Suppressor macrophage treated with lipopolysaccharide for 1 hour (primary cell): ENCODE measurements around the gene PGBD5.

Source experiments
- DNase-seq, 3 donors: peaks; one replicate each; pipeline ENCODE4 v3.0.0-alpha.2; 2020 to 2022

PGBD5 gene

DNA sequence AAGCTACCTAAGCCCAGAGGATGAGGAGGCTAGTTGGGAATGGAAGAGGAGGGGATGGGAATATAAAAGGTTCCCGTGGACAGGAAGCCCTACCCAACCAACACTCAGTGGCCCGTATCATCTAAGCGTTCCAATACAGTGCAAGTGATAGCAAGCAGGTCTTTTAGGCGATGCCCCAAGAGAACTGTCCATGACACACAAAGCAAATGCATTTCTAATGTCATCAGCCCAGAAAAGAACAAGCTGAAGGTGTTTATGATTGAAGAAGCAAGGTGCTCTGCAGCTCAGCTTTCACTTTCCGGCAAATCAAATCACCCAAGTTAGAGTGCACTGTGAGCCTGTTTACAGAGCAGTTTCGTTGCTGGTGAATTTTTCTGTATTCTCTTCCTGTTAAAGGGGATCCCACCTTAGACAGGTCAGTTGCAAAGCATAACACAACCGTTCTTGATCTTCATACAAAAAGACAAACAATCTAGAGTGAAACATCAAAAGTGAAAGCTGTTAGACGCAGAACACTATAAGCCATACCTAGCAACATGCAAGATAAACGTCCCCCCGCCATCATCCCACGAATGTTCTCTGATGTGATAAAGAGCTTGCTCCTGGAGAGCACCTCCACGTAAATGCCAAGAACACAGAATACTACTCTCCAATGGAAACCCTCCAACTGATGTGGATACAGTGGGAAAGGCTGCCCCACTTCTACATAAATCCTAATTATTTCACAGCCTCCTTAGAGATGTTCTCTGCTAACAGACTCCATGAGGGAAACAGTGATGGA is 54.0 kb downstream of the PGBD5 start:
- DNase-seq: no peak

DNA sequence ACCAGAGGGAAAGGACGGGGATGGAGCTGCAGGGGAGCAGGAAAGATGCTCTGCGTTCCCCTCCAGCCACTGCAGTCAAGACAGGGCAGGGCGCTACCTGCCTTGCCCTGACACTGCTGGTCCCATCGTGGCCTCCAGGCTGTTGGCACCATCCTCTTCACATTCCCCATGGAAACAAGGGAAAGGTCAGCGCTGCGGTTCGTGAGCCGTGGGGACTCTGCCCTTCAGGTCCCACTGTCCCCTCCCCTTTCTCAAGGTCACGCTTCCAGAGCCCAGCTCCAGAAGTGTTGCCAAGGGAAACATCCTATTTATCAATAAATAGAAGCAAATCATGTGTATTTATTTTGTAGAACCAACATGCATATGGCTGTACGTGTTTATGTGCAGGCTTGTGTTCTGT is 56.0 kb downstream of the PGBD5 start:
- no peak for DNase-seq

DNA sequence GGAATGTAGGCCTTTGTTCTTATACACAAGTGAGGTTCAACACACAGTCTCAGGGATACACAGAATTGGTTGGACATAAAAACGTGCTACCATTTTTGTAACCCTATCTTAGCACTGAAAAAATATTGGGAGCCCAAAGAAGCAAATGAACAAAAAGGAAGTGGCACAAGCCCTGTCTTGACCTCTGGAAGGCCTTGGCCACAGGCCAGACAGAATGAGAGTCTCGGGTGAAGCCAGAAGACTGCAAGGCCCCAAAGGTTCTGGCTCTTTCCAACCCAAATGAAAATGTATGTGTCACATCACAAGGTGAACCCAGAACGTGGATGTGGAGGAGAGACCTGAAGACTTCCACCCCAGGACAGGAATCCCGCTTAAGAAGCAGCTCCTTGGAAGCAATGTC is 57.3 kb downstream of the PGBD5 start:
- DNase-seq: no peak

DNA sequence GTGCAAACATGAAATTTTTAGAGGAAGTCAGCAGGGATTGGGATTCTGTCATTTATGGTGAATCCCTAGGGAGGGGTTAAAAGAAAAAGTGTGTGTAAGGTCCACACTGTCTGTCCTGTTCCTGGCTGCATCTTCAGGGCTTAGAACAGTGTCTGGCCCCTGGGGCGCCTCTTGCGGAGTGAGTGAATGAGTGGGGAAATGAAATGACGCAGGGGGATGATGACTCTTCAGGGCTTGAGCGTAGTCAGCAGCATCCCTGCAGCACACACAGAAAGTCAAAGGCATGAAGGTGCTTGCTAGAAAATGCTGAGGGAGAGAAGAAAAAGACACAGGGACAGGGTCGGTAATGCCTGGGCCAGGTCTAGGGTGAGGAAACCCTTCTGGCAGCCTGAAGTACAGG is 57.8 kb downstream of the PGBD5 start:
- DNase-seq: no peak

DNA sequence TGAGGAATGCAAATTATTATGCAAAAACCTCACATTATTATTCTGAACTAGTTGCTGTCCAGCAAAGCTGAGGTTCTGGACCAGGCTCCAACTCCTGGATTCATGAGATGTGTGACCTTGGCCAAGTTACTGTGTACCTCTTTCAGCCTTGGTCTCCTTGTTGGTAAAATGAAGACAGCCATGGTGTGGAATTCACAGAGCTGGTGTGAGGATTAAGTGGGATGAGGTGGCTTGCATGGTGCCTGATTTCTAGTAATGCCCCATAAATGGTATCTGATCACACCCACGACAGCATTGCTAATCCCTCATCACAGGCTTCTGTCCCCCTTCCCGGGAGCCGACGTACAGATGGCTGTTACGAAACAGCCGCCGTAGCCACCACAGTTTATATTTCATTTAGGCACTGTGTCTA is 59.6 kb downstream of the PGBD5 start:
- no peak for DNase-seq

GRCh38 chr1:230365723-230366307 is 60.3 kb downstream of the PGBD5 start:
- no peak for DNase-seq

GRCh38 chr1:230362949-230363348 is 63.2 kb downstream of the PGBD5 start:
- no peak for DNase-seq

DNA sequence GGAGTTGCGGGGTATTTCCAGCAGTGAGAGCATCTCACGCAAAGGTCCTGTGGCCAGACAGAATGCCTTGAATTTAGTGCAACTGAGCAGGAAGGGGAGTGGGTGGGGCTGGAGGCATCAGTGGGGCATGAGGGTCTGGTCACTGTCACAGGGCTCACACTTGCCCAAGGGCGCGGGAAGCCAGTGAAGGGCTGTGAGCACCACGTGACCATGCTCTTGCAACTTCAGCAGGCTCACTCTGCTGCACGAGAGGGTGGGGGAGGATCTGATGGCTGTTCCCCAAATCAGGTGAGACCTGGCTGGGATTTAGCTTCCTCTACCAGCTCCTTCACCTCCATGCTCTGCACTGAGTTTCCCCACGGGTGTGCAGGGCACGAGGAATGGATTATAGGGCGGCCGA is 64.2 kb downstream of the PGBD5 start:
- DNase-seq: no peak

- DNase-seq: no peak
Observed at GRCh38 chr1:230359992-230360668, 66.0 kb downstream of the PGBD5 start.

DNA sequence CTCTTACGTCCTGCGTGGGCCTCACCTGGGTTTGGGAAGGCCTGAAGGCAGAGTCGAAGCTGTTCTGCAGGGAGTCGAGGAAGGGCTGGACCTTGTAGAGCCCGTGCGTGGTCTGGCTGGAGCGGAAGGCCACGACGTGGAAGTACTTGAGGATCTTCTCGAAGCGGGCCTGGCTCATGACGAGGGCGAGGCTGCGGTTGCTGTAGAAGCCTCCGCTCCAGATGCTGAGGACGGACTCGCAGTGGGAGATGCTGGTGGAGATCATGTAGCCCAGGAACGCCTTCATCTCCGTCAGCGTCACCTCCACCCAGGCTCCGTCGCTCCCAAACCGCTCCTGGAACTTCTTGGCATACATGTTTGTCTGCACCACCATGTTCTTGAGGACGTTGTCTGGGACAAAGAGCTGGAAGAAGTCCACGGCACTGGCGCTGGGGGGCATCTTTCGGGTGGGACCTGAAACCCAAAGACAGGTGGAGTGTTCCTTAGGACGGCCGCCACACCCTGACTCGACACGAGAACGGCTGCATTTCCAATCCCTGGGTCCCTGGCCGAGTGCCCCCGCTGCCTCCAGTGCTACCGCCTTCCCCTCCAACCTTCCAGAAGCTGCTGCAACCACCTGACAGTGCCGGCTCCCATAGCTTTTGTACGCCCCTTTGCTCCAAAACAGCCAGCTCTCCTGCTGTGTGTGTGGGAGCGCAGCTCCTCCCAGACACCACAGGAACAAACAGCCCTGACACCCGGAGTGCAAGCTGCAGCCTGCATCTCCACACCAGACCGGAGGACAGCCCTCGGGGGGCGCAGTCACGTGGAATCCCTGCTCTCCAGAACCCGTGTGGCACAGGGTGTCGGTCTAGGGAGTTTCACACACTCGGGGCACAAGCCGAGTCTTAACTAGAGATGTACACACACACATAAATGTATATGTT is 69.0 kb downstream of the PGBD5 start:
- DNase-seq: no peak

DNA sequence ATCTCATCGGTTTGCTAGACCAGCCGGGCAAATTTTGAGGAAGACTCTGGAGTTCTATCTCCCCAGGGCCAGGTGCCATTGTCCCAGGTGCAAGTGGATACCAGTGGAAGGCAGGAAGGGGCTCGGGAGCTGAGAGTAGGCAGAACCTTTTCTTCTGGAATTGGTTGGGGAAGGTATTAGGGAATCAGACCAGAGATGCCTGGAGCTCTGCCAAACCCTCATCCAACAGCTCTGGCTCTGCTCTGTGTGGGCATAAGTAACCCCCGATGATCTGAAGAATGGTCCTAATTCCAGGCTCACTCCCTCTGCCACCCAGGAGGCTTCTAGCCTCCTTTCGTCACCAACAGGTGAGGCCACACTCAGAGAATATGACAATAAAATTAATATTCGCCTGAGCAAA is 69.9 kb downstream of the PGBD5 start:
- no peak for DNase-seq

DNA sequence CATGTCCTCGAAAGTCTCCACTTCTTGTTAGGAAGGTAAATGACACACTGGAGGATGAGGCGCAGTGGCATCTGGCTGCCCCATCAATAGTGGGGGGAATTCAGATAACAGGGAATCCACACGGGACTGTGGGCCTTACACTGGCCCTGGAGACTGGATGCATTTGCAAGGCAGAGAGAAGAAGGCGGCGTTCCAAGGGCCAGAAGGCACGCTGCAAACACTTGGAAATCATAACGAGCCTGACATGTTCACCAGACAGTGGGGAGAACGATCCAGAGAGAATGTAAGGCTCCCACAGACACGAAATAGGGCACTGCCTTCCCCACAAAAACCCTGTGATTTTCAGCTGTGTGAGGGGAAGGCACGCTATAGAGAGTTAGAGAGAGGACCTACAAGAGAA is 70.5 kb downstream of the PGBD5 start:
- DNase-seq: no peak

DNA sequence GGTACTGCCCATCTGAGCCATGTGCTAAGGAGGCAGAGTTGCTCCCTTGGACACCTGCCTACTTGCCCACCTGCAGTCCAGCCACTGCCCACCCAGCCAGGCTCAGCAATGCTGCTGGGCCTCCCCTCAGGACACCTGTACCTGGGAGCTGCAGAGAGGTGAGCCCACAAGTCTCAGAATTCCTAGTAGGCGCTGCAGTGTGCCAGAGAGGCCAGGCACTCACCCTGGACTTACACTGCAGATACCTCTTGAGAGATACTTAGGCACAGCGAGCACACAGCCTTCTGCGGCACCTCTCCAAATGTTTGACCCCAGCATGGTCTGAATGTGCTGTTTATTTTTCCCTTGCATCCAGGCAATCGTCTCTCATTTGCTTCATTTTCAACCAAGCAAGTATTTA is 71.0 kb downstream of the PGBD5 start:
- DNase-seq: no peak

DNA sequence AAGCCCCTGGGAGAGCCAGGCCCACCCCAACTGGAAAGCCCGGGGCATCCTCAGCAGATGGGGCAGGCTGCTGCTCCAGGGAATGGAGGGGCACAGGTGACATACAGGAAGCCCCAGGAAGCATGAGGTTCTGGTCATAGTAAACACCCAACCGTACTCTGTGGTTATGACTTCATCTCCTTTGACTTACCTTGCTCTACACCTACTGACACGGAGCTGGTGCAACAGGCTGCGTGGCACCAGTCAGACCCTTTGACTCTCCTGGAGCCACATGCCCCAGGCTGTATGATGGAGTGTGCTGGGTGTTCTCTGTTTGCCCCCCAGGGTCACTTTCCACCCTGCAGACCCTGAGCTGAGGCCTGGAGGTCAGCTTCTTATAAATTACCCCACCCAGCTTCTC is 72.1 kb downstream of the PGBD5 start:
- DNase-seq: no peak

- no peak for DNase-seq
Observed at GRCh38 chr1:230352537-230352936, 73.6 kb downstream of the PGBD5 start.

DNA sequence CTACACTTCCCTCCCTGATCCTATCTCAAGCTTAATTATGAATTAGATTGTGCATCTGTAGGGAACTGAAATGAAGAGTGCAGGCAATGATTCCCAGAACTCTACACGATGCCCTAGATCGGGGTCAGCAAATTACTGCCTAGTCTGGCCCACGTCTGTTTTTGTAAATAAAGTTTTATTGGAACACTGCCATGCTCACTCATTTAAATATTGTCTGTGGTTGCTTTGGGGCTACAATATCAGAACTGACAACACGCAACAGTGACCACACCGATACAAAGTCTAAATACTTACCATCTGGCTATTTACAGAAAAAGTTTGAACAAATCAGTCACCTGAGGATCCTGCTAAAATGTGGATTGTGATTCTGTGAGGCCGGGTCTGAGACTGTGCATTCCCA is 74.1 kb downstream of the PGBD5 start:
- DNase-seq: no peak

- DNase-seq: peak; percentile 24 to 35 (median 30)
Observed at GRCh38 chr1:230351514-230351913, 74.6 kb downstream of the PGBD5 start.

DNA sequence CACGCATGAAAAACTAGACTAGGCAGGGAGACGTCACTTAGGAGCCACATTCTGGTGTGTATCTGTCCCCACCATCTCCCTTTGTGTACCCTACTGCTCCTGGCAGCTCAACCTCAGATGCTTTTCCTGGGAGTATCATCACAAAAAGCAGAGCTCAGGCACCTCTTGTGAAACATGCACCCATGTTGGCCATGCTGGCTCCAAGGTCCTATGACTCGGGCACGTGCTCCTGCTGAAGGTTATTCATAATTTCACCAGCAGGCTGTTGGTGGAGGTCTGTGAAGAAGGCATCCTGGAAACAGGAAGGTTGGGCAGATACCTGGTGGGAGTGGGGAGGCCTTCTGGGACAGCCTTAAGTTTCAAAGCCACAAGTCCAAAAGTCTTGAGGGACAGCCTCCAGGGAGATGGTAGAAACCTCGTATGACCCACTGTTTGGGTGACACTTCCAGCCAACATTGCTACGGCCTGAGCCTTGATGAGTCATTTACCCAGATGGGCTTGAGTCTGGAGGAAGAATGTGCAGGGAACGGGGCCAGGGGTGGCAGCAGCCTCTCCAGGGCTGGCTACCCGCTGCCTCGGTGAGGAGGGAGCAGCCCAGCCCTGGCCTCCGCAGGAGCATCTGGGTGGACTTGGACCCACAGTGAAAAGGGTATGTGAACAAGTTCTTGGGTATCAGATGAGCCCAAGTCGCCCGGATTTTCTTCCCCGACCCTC is 75.8 kb downstream of the PGBD5 start:
- DNase-seq: no peak

- DNase-seq: no peak
Observed at GRCh38 chr1:230349020-230349393, 77.1 kb downstream of the PGBD5 start.

DNA sequence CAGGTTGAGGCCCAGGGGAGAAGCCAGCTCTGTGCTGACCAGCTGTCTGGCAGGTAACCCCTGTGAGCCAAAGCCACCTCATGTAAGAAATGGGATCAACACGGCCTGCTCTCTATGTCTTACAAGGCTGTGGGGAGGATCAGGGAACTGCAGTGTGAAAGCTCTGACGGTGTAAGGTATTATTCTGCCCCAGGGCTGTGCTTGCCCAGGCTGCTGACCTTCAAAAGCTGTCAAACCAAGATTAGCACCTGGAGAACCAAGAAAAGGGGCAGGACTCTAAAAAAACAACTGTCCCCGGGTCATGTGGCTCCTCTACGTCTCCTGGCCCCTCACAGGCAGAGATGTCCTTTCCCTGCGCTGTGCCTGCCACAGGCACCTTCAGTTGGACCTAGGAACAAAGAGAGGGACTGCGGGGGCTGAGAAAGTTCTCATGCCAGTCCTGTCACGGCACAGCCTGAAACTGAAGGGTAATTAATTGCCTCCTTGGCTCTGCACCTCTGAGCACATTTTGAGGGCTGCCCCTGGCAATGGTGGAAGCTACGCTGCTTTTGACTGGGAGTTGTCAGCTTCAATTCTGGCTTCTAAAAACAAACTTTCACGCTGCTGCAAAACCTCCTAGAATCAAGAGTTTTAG is 77.6 kb downstream of the PGBD5 start:
- no peak for DNase-seq

GRCh38 chr1:230347896-230348295 is 78.2 kb downstream of the PGBD5 start:
- no peak for DNase-seq
